B cell (primary cell): ENCODE results near the gene BCOR. TPM values are rescaled to one million over a fixed set of nuclear protein-coding genes. Genes with fewer than 3 reads are reported as not detected.

Source experiments
- ATAC-seq: fragments of 200-7000 bp; cut with Tn5 transposase; one replicate; pipeline ENCODE4 v1.10.0; 2021; ENCODE audit warnings: low read depth, mild to moderate bottlenecking, moderate number of reproducible peaks, moderate library complexity
- CTCF ChIA-PET: fragments of 350-600 bp; sonication (Branson Sonifier 250); formaldehyde crosslinking; loops from one replicate; lab custom pipeline; 2021; ENCODE audit warnings: antibody characterized with exemption, inconsistent platforms; lab: Charles Lee
- POLR2A ChIA-PET: fragments of 350-600 bp; sonication (Branson Sonifier 250); formaldehyde crosslinking; loops from one replicate; lab custom pipeline; 2021; ENCODE audit warnings: antibody characterized with exemption; lab: Charles Lee
- DNase-seq: peaks from one replicate; pipeline ENCODE4 v3.0.0; 2013
- H2AFZ ChIP-seq: 2 replicates; pipeline ENCODE4 v1.6.1; 2012; ENCODE audit warnings: mild to moderate bottlenecking, low read depth, low read length; ENCODE audit not compliant: insufficient read depth, poor library complexity, severe bottlenecking
- H3K27ac ChIP-seq, 2 donors: 1 replicate in 1 of 2; 2 replicates in 1 of 2; pipeline ENCODE4 v1.5.1; 2012 to 2013; ENCODE audit warnings: low read length in 2 of 2, mild to moderate bottlenecking in 2 of 2, moderate library complexity in 1 of 2
- H3K27me3 ChIP-seq, 4 experiments: fragments of 200-600 bp in 1 of 4; sonication (generic) in 1 of 4; replicated peaks in 1 of 4; 1 replicate in 2 of 4; 2 replicates in 2 of 4; pipeline versions ENCODE4 v1.6.1 to v1.7.0; 2013 to 2016; ENCODE audit warnings: low read length in 3 of 4, mild to moderate bottlenecking in 2 of 4, mixed read lengths in 1 of 4, moderate library complexity in 1 of 4; ENCODE audit not compliant: insufficient read depth in 4 of 4, control insufficient read depth in 3 of 4; ENCODE audit errors: control extremely low read depth in 1 of 4
- H3K36me3 ChIP-seq, 2 experiments: replicated peaks in 1 of 2; 1 replicate in 1 of 2; 2 replicates in 1 of 2; pipeline versions ENCODE4 v1.6.1 to v1.7.1; 2013; ENCODE audit warnings: low read length in 1 of 2; ENCODE audit not compliant: insufficient read depth in 2 of 2, control insufficient read depth in 1 of 2; ENCODE audit errors: control extremely low read depth in 1 of 2, extremely low read depth in 1 of 2
- H3K4me1 ChIP-seq, 2 donors: fragments of 200-600 bp in 1 of 2; sonication (generic) in 1 of 2; 1 replicate in 1 of 2; 2 replicates in 1 of 2; pipeline versions ENCODE4 v1.5.1 to v1.6.1; 2013 to 2017; ENCODE audit warnings: low read length in 2 of 2; ENCODE audit not compliant: control insufficient read depth in 2 of 2, insufficient read depth in 2 of 2
- H3K4me2 ChIP-seq: replicated peaks from 2 replicates; pipeline ENCODE3; 2012; ENCODE audit warnings: mild to moderate bottlenecking, low read depth, low read length; ENCODE audit not compliant: poor library complexity, severe bottlenecking
- H3K4me3 ChIP-seq, 5 experiments: fragments of 200-600 bp in 1 of 5; sonication (generic) in 1 of 5; 1 replicate in 3 of 5; 2 replicates in 2 of 5; pipeline versions ENCODE4 v1.5.1 to v1.7.0; 2011 to 2016; ENCODE audit warnings: low read length in 4 of 5, mild to moderate bottlenecking in 4 of 5, low read depth in 2 of 5, control low read depth in 1 of 5, moderate library complexity in 1 of 5; ENCODE audit not compliant: insufficient read depth in 1 of 5; ENCODE audit errors: control extremely low read depth in 1 of 5, extremely low read depth in 1 of 5
- H3K79me2 ChIP-seq: fragments of 200-600 bp; sonication (generic); one replicate; pipeline ENCODE4 v1.6.0; 2016; ENCODE audit warnings: low read length; ENCODE audit not compliant: control insufficient read depth, insufficient read depth
- H3K9ac ChIP-seq: fragments of 200-600 bp; sonication (generic); 2 replicates; pipeline ENCODE4 v1.6.1; 2017; ENCODE audit warnings: mild to moderate bottlenecking, low read length, moderate library complexity
- H3K9me3 ChIP-seq, 3 donors: one replicate each; pipeline versions ENCODE4 v1.6.1 to v1.7.1; 2013; ENCODE audit warnings: low read length in 2 of 3; ENCODE audit not compliant: control insufficient read depth in 2 of 3, insufficient read depth in 1 of 3; ENCODE audit errors: control extremely low read depth in 1 of 3
- H4K20me1 ChIP-seq: 2 replicates; pipeline ENCODE4 v1.6.0; 2012; ENCODE audit warnings: mild to moderate bottlenecking, low read length; ENCODE audit not compliant: insufficient read depth, control insufficient read depth, poor library complexity, severe bottlenecking
- H3K27ac Mint-ChIP-seq: one replicate; pipeline ENCODE4 v1.8.0; 2021; ENCODE audit warnings: mixed read lengths
- H3K27me3 Mint-ChIP-seq: one replicate; pipeline ENCODE4 v1.8.0; 2021; ENCODE audit warnings: mixed read lengths
- H3K4me1 Mint-ChIP-seq: one replicate; pipeline ENCODE4 v1.8.0; 2021; ENCODE audit warnings: mixed read lengths
- H3K4me3 Mint-ChIP-seq: one replicate; pipeline ENCODE4 v1.8.0; 2021; ENCODE audit warnings: mixed read lengths
- H3K9me3 Mint-ChIP-seq: one replicate; pipeline ENCODE4 v1.8.0; 2022; ENCODE audit warnings: mixed read lengths; ENCODE audit not compliant: insufficient read depth
- EZH2 ChIP-seq: IDR thresholded peaks from 2 replicates; pipeline ENCODE4 v1.6.1; 2012; ENCODE audit warnings: borderline replicate concordance, low read depth, mild to moderate bottlenecking, moderate library complexity, low read length; ENCODE audit not compliant: insufficient read depth, poor library complexity, severe bottlenecking
- WGBS: methylation state at CpG from one replicate; pipeline ENCODE4 v1.1.5; 2013; ENCODE audit warnings: missing lambda C conversion rate; ENCODE audit not compliant: insufficient coverage; 5-methylcytosine and 5-hydroxymethylcytosine counted together
- intact Hi-C: fragments of 100-400 bp; cut with micrococcal nuclease; formaldehyde crosslinking; loops from one replicate; pipeline ENCODE4 v1.10.0; 2022
- polyA plus RNA-seq: library from polyadenylated mRNA; depleted of rRNA; stranded (reverse); fragments of >200 nt; gene quantifications from 2 replicates; pipeline ENCODE4 v1.2.3, GENCODE V29; 2012
- total RNA-seq, 2 donors: library from RNA; stranded (reverse); fragments of 120-200 nt in 1 of 2; gene quantifications; 1 replicate in 1 of 2; 2 replicates in 1 of 2; pipeline versions ENCODE4 v1.2.3 to v1.2.4, GENCODE V29; 2013 to 2022
- TF ChIP-seq, protein P1 (sequence below): fragments of 200-600 bp; IDR thresholded peaks from one replicate; pipeline ENCODE4 v1.8.0; 2022; ENCODE audit warnings: antibody characterized with exemption, mild to moderate bottlenecking

BCOR gene
- total and polyA plus RNA-seq, 2 donors (not counting 1 experiment from before 2014, with no cell fraction given): 19.0 to 65.3 TPM

GRCh38 chrX:40094900-40095582, 2.7 kb downstream of the BCOR start:
- Histone ChIP-seq H2AFZ (no peak overlapping the region), H3K4me3 (peak overlapping the region; percentile 24 to 63 (median 58)), H4K20me1 (peaks cover 57% of the 10 kb centered on the region), H3K79me2 (peaks cover 65% of the 10 kb centered on the region), H3K36me3 (no peaks in the 10 kb centered on the region), H3K9me3 (no peaks in the 10 kb centered on the region), H3K9ac (peak overlapping the region; percentile 64), H3K4me2 (peak overlapping the region; percentile 80), H3K27me3 (peaks cover 0 to 2% (median 0%) of the 10 kb centered on the region in 4 experiments), H3K4me1 (peaks cover 32 to 44% of the 10 kb centered on the region in 2 donors), H3K27ac (peak overlapping the region in 1 of 2 donors; percentile 89)
- TF ChIP-seq, protein P1, sequence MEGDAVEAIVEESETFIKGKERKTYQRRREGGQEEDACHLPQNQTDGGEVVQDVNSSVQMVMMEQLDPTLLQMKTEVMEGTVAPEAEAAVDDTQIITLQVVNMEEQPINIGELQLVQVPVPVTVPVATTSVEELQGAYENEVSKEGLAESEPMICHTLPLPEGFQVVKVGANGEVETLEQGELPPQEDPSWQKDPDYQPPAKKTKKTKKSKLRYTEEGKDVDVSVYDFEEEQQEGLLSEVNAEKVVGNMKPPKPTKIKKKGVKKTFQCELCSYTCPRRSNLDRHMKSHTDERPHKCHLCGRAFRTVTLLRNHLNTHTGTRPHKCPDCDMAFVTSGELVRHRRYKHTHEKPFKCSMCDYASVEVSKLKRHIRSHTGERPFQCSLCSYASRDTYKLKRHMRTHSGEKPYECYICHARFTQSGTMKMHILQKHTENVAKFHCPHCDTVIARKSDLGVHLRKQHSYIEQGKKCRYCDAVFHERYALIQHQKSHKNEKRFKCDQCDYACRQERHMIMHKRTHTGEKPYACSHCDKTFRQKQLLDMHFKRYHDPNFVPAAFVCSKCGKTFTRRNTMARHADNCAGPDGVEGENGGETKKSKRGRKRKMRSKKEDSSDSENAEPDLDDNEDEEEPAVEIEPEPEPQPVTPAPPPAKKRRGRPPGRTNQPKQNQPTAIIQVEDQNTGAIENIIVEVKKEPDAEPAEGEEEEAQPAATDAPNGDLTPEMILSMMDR: no peak
- TF ChIP-seq EZH2: no peak
- ATAC-seq (no peak), DNase-seq (peak; percentile 26)
- WGBS: 0% methylated on average over 22 of the region's 33 CpGs
- Mint-ChIP-seq H3K27ac (peak overlapping the region; percentile 82), H3K27me3 (no peaks in the 10 kb centered on the region), H3K4me1 (peaks cover 43% of the 10 kb centered on the region), H3K4me3 (peak overlapping the region; percentile 93), H3K9me3 (no peaks in the 10 kb centered on the region)
- POLR2A ChIA-PET: interaction anchor here (1.0 to 5.9 kb wide), 5 partner anchors 12 to 82 kb away, joined by 3 to 102 read pairs (median 6); no protein-coding TSS in a partner anchor
- CTCF ChIA-PET: interaction anchor here (1.0 to 2.6 kb wide), 2 partner anchors 14 to 74 kb away, joined by 3 to 8 read pairs; no protein-coding TSS in a partner anchor
- intact Hi-C loops: loop anchor here (5.0 to 10.0 kb wide), 3 partner anchors 83 to 270 kb away; no protein-coding TSS in a partner anchor
